Vagina (tissue), 2 donors: ENCODE data around the gene ARHGAP31. TPM values are rescaled to one million over a fixed set of nuclear protein-coding genes. Genes with fewer than 3 reads are reported as not detected.

Source experiments
- DNase-seq, 2 donors: peaks; one replicate each; pipeline ENCODE4 v3.0.0-alpha.2; 2017; ENCODE audit errors: extremely low spot score in 2 of 2
- H3K27ac ChIP-seq: fragments of 200-600 bp; sonication (generic); one replicate; pipeline ENCODE4 v1.5.1; 2019
- H3K27me3 ChIP-seq: fragments of 200-600 bp; sonication (generic); one replicate; pipeline ENCODE4 v1.5.1; 2019
- H3K36me3 ChIP-seq, 2 donors: fragments of 200-600 bp; sonication (generic); one replicate each; pipeline ENCODE4 v1.5.1; 2017 to 2019
- H3K4me1 ChIP-seq: fragments of 200-600 bp; sonication (generic); one replicate; pipeline ENCODE4 v1.5.1; 2019
- H3K4me3 ChIP-seq, 2 donors: fragments of 200-600 bp; sonication (generic); 1 replicate in 1 of 2; 2 replicates in 1 of 2; pipeline ENCODE4 v1.5.1; 2016 to 2019
- H3K9me3 ChIP-seq: fragments of 200-600 bp; sonication (generic); one replicate; pipeline ENCODE4 v1.5.1; 2019
- CTCF ChIP-seq, 3 experiments: fragments of 450-650 bp in 2 of 3; fragments of 200-600 bp in 1 of 3; sonication (generic) in 1 of 3; IDR thresholded peaks; one replicate each; pipeline ENCODE4 v1.5.1; 2017 to 2019; ENCODE audit warnings: antibody characterized with exemption in 3 of 3, mild to moderate bottlenecking in 2 of 3, moderate library complexity in 2 of 3
- POLR2A ChIP-seq, 2 donors: fragments of 450-650 bp; IDR thresholded peaks; one replicate each; pipeline ENCODE4 v1.6.1; 2017; ENCODE audit warnings: antibody characterized with exemption in 2 of 2, mild to moderate bottlenecking in 2 of 2, moderate library complexity in 2 of 2
- POLR2AphosphoS5 ChIP-seq, 2 donors: sonication (generic); formaldehyde crosslinking; IDR thresholded peaks; one replicate each; pipeline ENCODE4 v1.9.0; 2017; ENCODE audit warnings: antibody characterized with exemption in 2 of 2, mild to moderate bottlenecking in 2 of 2, low read depth in 1 of 2; ENCODE audit not compliant: insufficient read depth in 1 of 2
- intact Hi-C: fragments of 100-400 bp; cut with DNase I; formaldehyde crosslinking; loops from one replicate; pipeline ENCODE4 v1.15.1; 2023
- total RNA-seq: library from RNA; depleted of rRNA; stranded (reverse); fragments of >200 nt; gene quantifications from one replicate; pipeline ENCODE4 v1.2.3, GENCODE V29; 2016

ARHGAP31 gene
- total RNA-seq, 1 donor from 2014 or later, result 13.0 TPM

GRCh38 chr3:119416873-119417272 is 122.7 kb downstream of the ARHGAP31 start:
- Histone ChIP-seq H3K4me1 (no peaks in the 10 kb centered on the region), H3K4me3 (no peak overlapping the region), H3K27ac (no peak overlapping the region), H3K9me3 (no peaks in the 10 kb centered on the region), H3K36me3 (peaks cover 0 to 13% of the 10 kb centered on the region in 2 donors), H3K27me3 (no peaks in the 10 kb centered on the region)
- TF ChIP-seq POLR2A (IDR thresholded peaks at IDR 0.05) (no peak), POLR2AphosphoS5 (IDR thresholded peaks at IDR 0.05; ENCODE audit: insufficient read depth in 1 of 2, low read depth in 1 of 2) (no peak), CTCF (IDR thresholded peaks at IDR 0.05) (no peak)
- intact Hi-C loops, result no loop called here
- no peak for DNase-seq

DNA sequence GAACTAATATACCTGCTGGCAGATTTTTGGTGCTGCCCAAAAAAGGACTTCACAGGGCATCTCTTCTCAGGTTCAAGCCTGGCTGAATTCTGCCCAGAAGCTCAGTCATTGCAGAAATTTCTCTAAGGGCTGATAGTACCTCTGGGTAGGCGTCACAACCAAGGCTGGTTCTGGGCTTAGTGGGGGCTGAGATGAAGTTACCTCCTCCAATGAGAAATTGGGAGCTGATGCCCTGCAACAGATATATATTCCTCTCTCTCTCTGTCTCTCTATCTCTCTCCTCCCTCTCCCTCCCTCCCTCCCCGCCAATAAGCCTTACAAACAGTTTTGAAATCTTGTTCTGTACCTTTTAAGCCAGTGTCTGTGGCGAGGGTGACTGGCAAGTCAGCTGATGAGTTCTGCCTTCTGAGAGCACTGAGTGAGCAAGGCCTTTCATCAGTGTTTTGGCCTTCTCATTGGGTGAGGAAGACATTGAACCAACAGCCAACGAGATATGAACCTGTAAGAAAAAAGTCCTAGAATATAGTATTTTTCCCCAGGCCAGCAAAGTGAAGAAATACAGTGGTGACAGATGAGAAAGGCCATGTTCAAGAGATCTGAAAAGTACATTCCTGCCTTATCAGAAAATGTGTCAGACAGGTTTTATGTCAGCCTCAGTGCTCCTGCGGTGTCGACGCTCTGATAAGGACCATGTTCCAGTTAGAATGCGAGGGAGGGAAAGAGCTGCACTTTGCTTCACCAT is 123.8 kb downstream of the ARHGAP31 start:
- Histone ChIP-seq H3K27me3 (no peaks in the 10 kb centered on the region), H3K4me1 (no peaks in the 10 kb centered on the region), H3K36me3 (peaks cover 0 to 13% of the 10 kb centered on the region in 2 donors), H3K9me3 (no peaks in the 10 kb centered on the region), H3K4me3 (no peak overlapping the region), H3K27ac (no peak overlapping the region)
- intact Hi-C loops, result no loop called here
- DNase-seq, result no peak
- no peak for TF ChIP-seq POLR2A (IDR thresholded peaks at IDR 0.05)
- no peak for TF ChIP-seq POLR2AphosphoS5 (IDR thresholded peaks at IDR 0.05; ENCODE audit: insufficient read depth in 1 of 2, low read depth in 1 of 2)
- TF ChIP-seq CTCF (IDR thresholded peaks at IDR 0.05), result no peak

DNA sequence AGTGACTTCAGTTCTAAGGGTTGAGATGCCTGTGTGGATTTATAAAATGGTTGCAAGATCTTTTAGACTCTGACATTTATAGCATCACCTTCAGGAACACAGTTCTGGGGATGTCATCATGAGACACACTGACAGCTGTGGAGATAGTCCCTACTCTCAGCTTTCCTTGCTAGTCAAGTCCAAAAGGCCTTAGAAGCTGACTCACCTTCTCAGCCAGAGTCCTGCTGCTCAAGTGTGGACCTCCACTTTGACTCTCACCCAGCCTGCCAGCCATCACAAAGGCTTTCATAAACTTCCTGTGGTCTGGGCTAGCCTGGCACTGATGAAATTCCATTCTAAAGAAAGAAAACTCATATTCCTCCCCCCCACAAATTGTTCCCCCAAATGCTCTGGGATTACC is 124.5 kb downstream of the ARHGAP31 start:
- Histone ChIP-seq H3K4me3 (no peak overlapping the region), H3K4me1 (no peaks in the 10 kb centered on the region), H3K27ac (no peak overlapping the region), H3K36me3 (peaks cover 0 to 13% of the 10 kb centered on the region in 2 donors), H3K27me3 (no peaks in the 10 kb centered on the region), H3K9me3 (no peaks in the 10 kb centered on the region)
- no peak for TF ChIP-seq CTCF (IDR thresholded peaks at IDR 0.05)
- no peak for TF ChIP-seq POLR2A (IDR thresholded peaks at IDR 0.05)
- no peak for TF ChIP-seq POLR2AphosphoS5 (IDR thresholded peaks at IDR 0.05; ENCODE audit: insufficient read depth in 1 of 2, low read depth in 1 of 2)
- DNase-seq, result no peak
- intact Hi-C loops, result no loop called here

DNA sequence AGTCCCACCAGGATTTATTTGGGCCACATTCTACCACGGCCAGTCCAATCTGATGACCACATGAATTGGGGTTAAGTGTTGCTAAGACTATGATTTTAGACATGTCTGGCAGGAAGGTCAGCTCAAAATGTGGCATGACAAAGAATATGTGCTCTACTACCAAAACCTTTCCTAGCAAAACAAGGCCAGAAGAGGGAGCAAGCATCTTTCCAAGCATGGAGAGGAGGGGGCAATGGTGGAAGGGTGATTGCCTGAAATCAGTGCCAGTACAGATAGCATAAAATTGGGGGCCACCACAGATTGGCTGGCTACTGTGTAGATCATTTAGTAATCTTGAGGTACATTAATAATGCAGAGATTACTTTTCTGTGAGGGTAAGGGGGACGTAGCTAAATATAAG is 126.0 kb downstream of the ARHGAP31 start:
- Histone ChIP-seq H3K36me3 (peaks cover 0 to 6% of the 10 kb centered on the region in 2 donors), H3K27me3 (no peaks in the 10 kb centered on the region), H3K4me3 (no peak overlapping the region), H3K27ac (no peak overlapping the region), H3K9me3 (no peaks in the 10 kb centered on the region), H3K4me1 (no peaks in the 10 kb centered on the region)
- DNase-seq, result no peak
- intact Hi-C loops, result no loop called here
- TF ChIP-seq POLR2AphosphoS5 (IDR thresholded peaks at IDR 0.05; ENCODE audit: insufficient read depth in 1 of 2, low read depth in 1 of 2) (no peak), POLR2A (IDR thresholded peaks at IDR 0.05) (no peak), CTCF (IDR thresholded peaks at IDR 0.05) (no peak)

GRCh38 chr3:119427669-119428068 is 133.5 kb downstream of the ARHGAP31 start:
- intact Hi-C loops, result no loop called here
- Histone ChIP-seq H3K27ac (no peak overlapping the region), H3K4me3 (no peak overlapping the region), H3K27me3 (no peaks in the 10 kb centered on the region), H3K9me3 (peaks cover 28% of the 10 kb centered on the region), H3K4me1 (no peaks in the 10 kb centered on the region), H3K36me3 (peaks cover 6 to 46% of the 10 kb centered on the region in 2 donors)
- DNase-seq, result no peak
- TF ChIP-seq CTCF (IDR thresholded peaks at IDR 0.05) (no peak), POLR2AphosphoS5 (IDR thresholded peaks at IDR 0.05; ENCODE audit: insufficient read depth in 1 of 2, low read depth in 1 of 2) (no peak), POLR2A (IDR thresholded peaks at IDR 0.05) (no peak)
